ENCODE measurements around the gene LDB1.

Gene LDB1

GRCh38 chr10:102072673-102073527 is 47.3 kb downstream of the LDB1 start:
- peak; percentile 86 for DNase-seq (ENCODE audit: extremely low spot score)
- ChIA-PET CTCF (interaction anchor here (0.5 to 1.8 kb wide), 19 partner anchors 9 to 1310 kb away, joined by 3 to 14 read pairs (median 3); partner anchors contain the start of gene ARMH3), POLR2A (interaction anchor here (0.8 to 1.2 kb wide), 4 partner anchors 10 to 62 kb away, joined by 3 read pairs; no protein-coding TSS in a partner anchor)
- no peak for TF ChIP-seq L3MBTL2 (conservative IDR thresholded peaks at IDR 0.05)
- no peak for TF ChIP-seq HDGF (IDR thresholded peaks at IDR 0.05; ENCODE audit: borderline replicate concordance)
- TF ChIP-seq SUZ12 (IDR thresholded peaks at IDR 0.05), result no peak
- no peak for TF ChIP-seq FOXM1 (IDR thresholded peaks at IDR 0.05; ENCODE audit: borderline replicate concordance)
- no peak for TF ChIP-seq ZNF384 (IDR thresholded peaks at IDR 0.05)
- no peak for TF ChIP-seq CTBP1 (IDR thresholded peaks at IDR 0.05; ENCODE audit: borderline replicate concordance)

DNA sequence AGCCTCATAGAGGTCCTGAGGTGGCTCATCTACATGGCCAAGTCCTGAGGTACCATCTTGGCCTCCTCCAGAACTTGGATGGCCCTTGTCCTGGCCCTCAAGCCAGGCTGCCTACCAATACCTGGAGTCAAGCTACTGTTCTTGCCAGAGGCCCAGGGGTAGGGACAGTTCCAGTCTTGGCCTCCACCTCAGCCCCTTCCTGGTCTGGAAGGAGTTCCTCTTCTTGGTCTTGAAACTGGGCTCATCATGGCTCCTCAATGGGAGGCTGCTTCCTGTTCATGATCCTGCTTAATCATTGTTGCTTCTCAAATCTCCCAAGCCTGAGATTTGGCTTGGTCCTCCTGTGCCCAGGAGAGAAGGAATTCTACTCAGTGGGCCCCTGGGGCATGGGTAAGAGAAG is 51.1 kb downstream of the LDB1 start:
- POLR2A ChIA-PET, result interaction anchor here (0.6 to 1.9 kb wide), 7 partner anchors 11 to 228 kb away, joined by 3 to 6 read pairs (median 4); partner anchors contain the start of gene ARMH3
- CTCF ChIA-PET, result interaction anchor here (0.5 to 0.6 kb wide), 2 partner anchors 11 to 486 kb away, joined by 3 to 6 read pairs; no protein-coding TSS in a partner anchor
- DNase-seq (ENCODE audit: extremely low spot score), result no peak
- no peak for TF ChIP-seq BHLHE40 (IDR thresholded peaks at IDR 0.05; ENCODE audit: borderline replicate concordance)
- no peak for TF ChIP-seq L3MBTL2 (conservative IDR thresholded peaks at IDR 0.05)
- no peak for TF ChIP-seq HDGF (IDR thresholded peaks at IDR 0.05; ENCODE audit: borderline replicate concordance)
- TF ChIP-seq ZNF384 (IDR thresholded peaks at IDR 0.05), result no peak
- TF ChIP-seq FOXM1 (IDR thresholded peaks at IDR 0.05; ENCODE audit: borderline replicate concordance), result no peak
- TF ChIP-seq TARDBP (IDR thresholded peaks at IDR 0.05), result no peak
- no peak for TF ChIP-seq SUZ12 (IDR thresholded peaks at IDR 0.05)
- no peak for TF ChIP-seq LEF1 (IDR thresholded peaks at IDR 0.05; ENCODE audit: borderline replicate concordance)
- TF ChIP-seq FOXA1 (IDR thresholded peaks at IDR 0.05), result no peak
- TF ChIP-seq SP1 (IDR thresholded peaks at IDR 0.05), result no peak
- TF ChIP-seq NFRKB (IDR thresholded peaks at IDR 0.05), result no peak
- no peak for TF ChIP-seq ELF4 (IDR thresholded peaks at IDR 0.05)
- TF ChIP-seq FOXK2 (IDR thresholded peaks at IDR 0.05), result no peak
- TF ChIP-seq CTBP1 (IDR thresholded peaks at IDR 0.05; ENCODE audit: borderline replicate concordance), result no peak
- TF ChIP-seq ARNT (IDR thresholded peaks at IDR 0.05), result no peak
- TF ChIP-seq, protein P1, sequence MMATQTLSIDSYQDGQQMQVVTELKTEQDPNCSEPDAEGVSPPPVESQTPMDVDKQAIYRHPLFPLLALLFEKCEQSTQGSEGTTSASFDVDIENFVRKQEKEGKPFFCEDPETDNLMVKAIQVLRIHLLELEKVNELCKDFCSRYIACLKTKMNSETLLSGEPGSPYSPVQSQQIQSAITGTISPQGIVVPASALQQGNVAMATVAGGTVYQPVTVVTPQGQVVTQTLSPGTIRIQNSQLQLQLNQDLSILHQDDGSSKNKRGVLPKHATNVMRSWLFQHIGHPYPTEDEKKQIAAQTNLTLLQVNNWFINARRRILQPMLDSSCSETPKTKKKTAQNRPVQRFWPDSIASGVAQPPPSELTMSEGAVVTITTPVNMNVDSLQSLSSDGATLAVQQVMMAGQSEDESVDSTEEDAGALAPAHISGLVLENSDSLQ (IDR thresholded peaks at IDR 0.05), result no peak

GRCh38 chr10:102068216-102068615 is 52.0 kb downstream of the LDB1 start:
- TF ChIP-seq BHLHE40 (IDR thresholded peaks at IDR 0.05; ENCODE audit: borderline replicate concordance), result no peak
- no peak for TF ChIP-seq HDGF (IDR thresholded peaks at IDR 0.05; ENCODE audit: borderline replicate concordance)
- TF ChIP-seq FOXK2 (IDR thresholded peaks at IDR 0.05), result no peak
- no peak for TF ChIP-seq L3MBTL2 (conservative IDR thresholded peaks at IDR 0.05)
- no peak for TF ChIP-seq SUZ12 (IDR thresholded peaks at IDR 0.05)
- no peak for TF ChIP-seq ZNF384 (IDR thresholded peaks at IDR 0.05)
- no peak for TF ChIP-seq CTBP1 (IDR thresholded peaks at IDR 0.05; ENCODE audit: borderline replicate concordance)
- TF ChIP-seq SP1 (IDR thresholded peaks at IDR 0.05), result no peak
- TF ChIP-seq ARNT (IDR thresholded peaks at IDR 0.05), result no peak
- POLR2A ChIA-PET, result interaction anchor here (0.5 to 1.9 kb wide), 10 partner anchors 10 to 364 kb away, joined by 3 to 6 read pairs (median 4); partner anchors contain the start of genes ARMH3 and CUEDC2
- CTCF ChIA-PET, result interaction anchor here (0.5 to 0.6 kb wide), 2 partner anchors 8 to 55 kb away, joined by 3 read pairs; no protein-coding TSS in a partner anchor
- DNase-seq (ENCODE audit: extremely low spot score), result no peak

DNA sequence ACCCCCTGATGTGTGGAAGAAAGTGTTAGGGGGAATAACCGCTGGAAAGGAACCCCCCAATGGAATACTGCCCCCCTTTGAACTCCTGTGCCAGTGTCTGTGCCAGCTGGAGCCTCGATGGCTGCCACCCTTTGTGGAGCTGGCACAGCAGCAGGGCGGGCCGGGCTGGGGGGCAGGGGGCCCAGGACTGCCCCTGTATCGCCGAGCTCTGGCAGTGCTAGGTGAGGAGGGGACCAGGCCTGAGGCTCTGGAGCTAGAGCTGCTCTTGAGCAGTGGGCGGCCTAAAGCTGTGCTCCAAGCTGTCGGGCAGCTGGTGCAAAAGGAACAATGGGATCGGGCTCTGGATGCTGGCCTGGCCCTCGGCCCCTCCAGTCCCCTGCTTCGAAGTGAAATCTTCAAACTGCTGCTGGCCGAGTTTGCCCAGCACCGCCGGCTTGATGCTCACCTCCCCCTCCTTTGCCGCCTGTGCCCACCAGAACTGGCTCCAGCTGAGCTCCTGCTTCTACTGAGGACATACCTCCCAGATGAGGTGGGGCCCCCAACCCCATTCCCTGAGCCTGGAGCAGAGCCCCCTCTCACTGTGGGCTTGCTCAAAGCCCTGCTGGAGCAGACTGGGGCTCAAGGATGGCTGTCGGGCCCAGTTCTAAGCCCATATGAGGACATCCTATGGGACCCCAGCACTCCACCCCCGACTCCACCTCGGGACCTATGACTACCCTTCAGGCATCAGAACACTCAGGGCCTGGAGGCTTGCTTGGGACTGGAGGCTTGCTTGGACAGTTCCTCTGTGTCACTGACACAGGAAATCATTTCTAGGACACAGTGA is 52.9 kb downstream of the LDB1 start:
- ChIA-PET CTCF (interaction anchor here (0.6 to 1.2 kb wide), 4 partner anchors 11 to 226 kb away, joined by 3 to 4 read pairs (median 3); no protein-coding TSS in a partner anchor), POLR2A (interaction anchor here (0.5 to 1.0 kb wide), 3 partner anchors 9 to 365 kb away, joined by 3 to 4 read pairs (median 4); partner anchors contain the start of gene CUEDC2)
- DNase-seq (ENCODE audit: extremely low spot score), result no peak
- TF ChIP-seq BHLHE40 (IDR thresholded peaks at IDR 0.05; ENCODE audit: borderline replicate concordance), result no peak
- TF ChIP-seq CTBP1 (IDR thresholded peaks at IDR 0.05; ENCODE audit: borderline replicate concordance), result no peak
- no peak for TF ChIP-seq FOXM1 (IDR thresholded peaks at IDR 0.05; ENCODE audit: borderline replicate concordance)

GRCh38 chr10:102066399-102067088 is 53.6 kb downstream of the LDB1 start:
- CTCF ChIA-PET, result interaction anchor here (0.6 to 1.2 kb wide), 4 partner anchors 10 to 226 kb away, joined by 3 to 4 read pairs (median 3); no protein-coding TSS in a partner anchor
- POLR2A ChIA-PET, result interaction anchor here (1.0 to 1.1 kb wide), 4 partner anchors 9 to 225 kb away, joined by 3 to 4 read pairs (median 4); no protein-coding TSS in a partner anchor
- TF ChIP-seq ELF4 (IDR thresholded peaks at IDR 0.05), result no peak
- TF ChIP-seq SUZ12 (IDR thresholded peaks at IDR 0.05), result no peak
- no peak for TF ChIP-seq ARNT (IDR thresholded peaks at IDR 0.05)
- no peak for TF ChIP-seq BHLHE40 (IDR thresholded peaks at IDR 0.05; ENCODE audit: borderline replicate concordance)
- TF ChIP-seq TARDBP (IDR thresholded peaks at IDR 0.05), result no peak
- no peak for TF ChIP-seq CTBP1 (IDR thresholded peaks at IDR 0.05; ENCODE audit: borderline replicate concordance)
- no peak for TF ChIP-seq FOXK2 (IDR thresholded peaks at IDR 0.05)
- DNase-seq (ENCODE audit: extremely low spot score), result peak; percentile 4
